ENCODE measurements around the gene NFYC.

GRCh38 chr1:40803447-40803846 lies 111.9 kb downstream of the NFYC start:
- TF ChIP-seq EZH2phosphoT487 (IDR thresholded peaks at IDR 0.05; ENCODE audit: borderline replicate concordance) = no peak
- TF ChIP-seq YY1 (IDR thresholded peaks at IDR 0.05; ENCODE audit: extremely low read depth, insufficient replicate concordance, low read depth, low read length) = no peak
- no peak for TF ChIP-seq MAX (IDR thresholded peaks at IDR 0.05)
- TF ChIP-seq CBX3 (IDR thresholded peaks at IDR 0.05; ENCODE audit: low read depth) = no peak
- TF ChIP-seq POLR2AphosphoS5 (IDR thresholded peaks at IDR 0.05; ENCODE audit: low read depth, low read length) = no peak
